Measurements from ENCODE around the gene GALNT11.
"Not testable (repeated sequence)": the region's sequence is repeated elsewhere in the genome, so short reads cannot be mapped to it uniquely, and the experiment has no call there.

GALNT11 gene

DNA sequence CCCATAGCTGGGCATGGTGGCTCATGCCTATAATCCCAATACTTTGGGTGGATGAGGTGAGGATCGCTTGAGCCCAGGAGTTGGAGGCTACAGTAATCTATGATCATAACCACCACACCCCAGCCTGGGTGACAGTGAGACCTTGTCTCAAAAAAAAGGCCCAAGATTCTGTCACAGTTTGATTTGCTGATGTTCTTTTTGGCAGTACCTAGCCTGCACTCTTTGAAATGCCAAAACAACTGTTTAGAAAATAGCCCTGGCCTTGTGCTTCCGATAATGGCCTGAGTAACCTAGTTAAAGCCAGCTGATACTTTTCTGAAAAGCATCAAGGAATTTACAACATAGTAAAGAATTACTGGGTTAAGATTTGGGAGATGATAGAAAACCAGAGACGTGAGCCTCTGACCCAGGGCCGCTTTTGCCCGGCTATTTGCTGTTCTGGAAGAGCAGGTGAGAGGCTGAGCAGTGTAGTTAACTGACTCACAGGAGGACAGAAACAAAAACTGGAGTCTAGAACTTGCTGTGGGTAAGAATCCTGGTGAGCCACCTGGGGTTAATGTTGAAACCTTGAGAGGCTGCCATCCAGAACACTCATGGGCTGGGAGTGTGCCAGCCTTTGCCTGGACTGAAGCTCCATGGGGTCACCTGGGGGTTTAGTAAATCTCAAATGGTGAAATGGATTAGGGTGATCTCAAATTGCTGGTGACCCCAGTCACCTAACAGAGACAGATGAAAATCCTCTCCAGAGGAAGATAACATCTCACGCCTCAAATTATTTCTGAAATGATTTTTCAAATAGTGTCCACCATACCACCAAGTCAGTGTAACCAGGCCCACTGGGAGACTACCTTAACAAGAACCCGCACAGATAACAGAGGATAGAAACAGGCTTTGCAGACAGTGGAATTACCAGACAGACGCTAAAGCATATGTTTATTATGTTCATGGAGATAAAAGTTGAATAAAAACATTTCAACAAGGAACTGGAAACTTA, 51.8 kb downstream of the GALNT11 start:
- DNase-seq = no peak

GRCh38 chr7:152078025-152078424, 52.6 kb downstream of the GALNT11 start:
- no peak for DNase-seq

- no peak for DNase-seq
These were observed 53.3 kb downstream of the GALNT11 start for GRCh38 chr7:152078786-152079185.

DNA sequence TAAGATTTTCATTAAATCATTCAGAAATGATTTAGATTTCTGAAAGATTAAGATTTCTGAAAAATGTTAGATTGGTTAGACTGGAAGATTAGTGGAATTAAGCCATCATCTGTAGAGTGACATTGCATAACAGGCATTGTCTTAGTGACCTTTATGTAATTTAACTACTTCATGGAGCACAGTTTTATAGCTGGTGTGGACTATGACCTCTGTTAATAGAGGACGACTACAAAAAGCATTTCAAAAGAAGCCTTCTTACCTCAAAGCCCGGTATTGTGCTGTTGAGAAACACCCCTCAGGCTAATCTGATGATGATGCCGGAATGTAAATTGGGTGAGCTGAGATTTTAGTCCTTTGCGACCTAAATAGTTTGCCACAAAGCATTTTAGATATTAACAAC, 55.6 kb downstream of the GALNT11 start:
- DNase-seq = no peak

DNA sequence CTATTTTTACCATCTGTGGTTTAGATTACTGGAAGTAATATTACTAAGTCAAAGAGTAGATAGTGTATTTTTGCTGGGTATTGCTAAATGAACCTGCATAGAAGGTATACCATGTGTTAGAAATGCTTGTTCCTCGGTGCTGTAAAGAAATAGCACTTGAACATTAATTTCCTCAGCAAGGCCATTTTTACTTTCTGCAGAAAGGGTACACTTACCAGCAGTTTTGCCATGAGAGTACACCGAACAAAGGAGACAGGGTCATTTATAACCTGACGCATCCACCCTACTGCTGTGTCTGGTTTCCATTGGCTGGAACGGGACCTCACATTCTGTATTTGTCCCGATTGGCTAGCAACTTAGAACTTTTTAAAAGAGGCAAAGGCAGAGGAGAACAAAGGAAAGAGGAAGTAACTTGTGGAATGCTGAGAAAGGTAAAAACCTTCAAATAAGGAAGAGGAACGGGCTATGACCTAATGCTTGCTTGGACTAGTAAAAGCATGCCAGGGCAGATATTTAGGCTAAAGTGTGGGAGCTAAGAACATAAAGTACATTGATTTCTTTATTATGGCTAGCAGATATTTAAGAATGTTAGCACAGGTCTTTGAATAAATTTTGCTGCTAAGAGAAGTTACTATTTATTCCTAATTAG, 56.7 kb downstream of the GALNT11 start:
- not testable (repeated sequence) for DNase-seq

DNA sequence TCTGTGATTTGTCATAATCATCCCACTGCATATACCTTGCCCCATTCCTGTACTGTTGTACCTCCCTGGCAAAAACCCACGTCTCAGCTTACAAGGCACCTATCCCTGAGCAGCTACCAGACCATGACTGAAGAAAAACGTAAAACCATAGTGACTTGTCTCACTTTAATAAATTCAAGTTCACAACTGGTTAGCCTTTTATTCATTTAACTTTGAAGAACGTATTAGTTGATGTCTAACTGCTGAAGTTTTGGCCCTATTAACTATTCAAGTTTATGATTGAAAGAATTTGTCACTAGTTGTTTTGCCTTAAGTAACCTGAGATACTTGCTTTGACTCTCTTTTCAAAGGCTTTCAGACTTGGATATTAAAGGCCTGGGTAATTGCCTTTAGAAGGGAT, 59.7 kb downstream of the GALNT11 start:
- DNase-seq = no peak

DNA sequence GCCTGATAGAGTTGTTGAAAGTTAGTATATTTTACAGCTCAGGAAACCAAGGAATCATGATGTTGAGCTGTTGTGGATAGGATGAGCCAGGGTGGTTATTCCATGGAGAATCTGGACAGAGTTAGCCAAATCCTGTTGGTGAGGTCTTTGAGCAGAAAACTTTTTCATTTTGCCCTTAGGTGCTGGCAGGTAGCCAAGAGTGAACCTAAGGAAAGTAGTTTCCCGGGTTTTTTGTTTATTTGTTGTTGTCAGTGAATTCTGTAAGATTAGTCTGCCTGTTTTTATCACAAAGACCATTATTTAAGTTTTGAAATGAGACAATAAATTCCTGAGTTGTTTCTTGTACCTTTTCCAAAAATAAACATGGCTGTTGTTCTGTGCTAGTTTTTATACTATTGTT, 61.0 kb downstream of the GALNT11 start:
- DNase-seq = no peak

DNA sequence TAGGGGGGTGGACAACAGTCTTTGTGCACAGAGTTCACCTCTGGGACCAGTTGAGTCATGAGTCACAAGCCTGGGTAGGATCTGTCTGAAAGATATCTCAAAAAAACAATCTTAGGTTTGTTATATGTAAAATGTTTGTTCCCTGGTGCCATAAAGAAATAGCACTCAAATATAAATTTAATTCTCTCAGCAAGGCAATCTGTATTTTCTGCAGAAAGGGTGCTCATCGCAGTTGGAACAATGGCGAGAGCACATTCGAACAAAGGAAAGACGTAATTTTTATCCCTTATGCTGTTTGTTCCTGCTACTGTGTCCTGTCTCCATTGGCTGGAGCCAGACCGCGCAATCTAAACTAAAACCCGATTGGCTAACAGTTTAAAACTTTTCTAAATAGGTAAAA, 63.7 kb downstream of the GALNT11 start:
- DNase-seq = no peak

DNA sequence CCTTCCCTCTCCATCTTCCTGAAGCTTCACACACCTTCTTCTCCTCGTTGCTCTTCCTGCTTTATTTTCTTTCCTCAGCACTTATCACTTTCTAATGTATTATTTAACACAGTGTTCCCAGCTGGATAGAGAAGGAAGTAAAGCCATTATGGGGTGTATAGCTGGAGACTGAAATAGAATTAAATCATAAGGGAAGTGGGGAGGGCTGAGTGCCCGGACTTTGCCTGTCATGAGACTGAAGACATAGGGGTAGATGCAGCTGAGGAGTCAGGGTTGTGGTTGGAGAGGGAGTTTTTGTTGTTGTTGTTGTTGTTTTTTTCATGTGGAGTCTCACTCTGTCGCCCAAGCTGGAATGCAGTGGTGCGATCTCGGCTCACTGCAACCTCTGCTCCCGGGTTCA, 65.3 kb downstream of the GALNT11 start:
- DNase-seq = no peak

GRCh38 chr7:152093717-152094116, 68.2 kb downstream of the GALNT11 start:
- DNase-seq = no peak

DNA sequence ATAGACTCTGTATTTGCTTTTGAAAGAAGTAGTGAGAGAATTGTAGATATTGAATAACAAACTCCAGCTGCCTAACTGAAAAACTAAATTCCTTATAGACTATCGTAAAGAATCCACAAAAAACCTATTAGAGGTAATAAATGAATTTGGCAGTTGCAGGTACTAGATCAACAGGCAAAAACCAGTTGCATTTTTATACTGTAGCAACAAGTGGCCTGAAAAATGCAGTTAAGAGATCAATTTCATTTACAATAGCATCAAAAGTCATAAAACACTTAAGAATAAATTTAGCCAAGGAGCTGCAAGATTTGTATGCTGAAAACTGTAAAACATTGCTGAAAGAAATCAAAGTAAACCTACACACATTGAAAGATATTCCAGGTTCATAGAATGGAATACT, 70.3 kb downstream of the GALNT11 start:
- no peak for DNase-seq

- no peak for DNase-seq
These were observed 71.9 kb downstream of the GALNT11 start for GRCh38 chr7:152097330-152097729.

GRCh38 chr7:152103066-152103465, 77.6 kb downstream of the GALNT11 start:
- DNase-seq = no peak

- DNase-seq = no peak
These were observed 78.2 kb downstream of the GALNT11 start for GRCh38 chr7:152103691-152104090.

GRCh38 chr7:152105205-152105604, 79.7 kb downstream of the GALNT11 start:
- no peak for DNase-seq

DNA sequence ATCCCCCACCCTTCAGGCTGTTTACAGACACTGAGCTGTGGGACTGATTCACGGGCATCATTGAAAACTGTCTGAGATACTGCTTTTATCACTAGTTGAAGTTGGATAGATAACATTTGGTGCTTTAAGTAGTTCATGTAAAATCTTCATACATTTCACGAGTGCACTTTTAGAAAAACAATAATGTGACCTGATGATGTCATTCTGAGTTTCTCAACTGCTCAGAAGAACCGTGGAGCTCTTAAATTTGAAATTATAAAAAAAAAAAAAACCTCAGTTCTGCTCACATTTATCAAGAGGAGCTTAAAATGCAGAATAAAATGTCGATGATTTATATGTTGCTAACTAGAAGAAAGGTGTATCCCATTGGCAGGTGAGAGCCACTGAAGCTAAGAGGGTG, 81.5 kb downstream of the GALNT11 start:
- DNase-seq = no peak

DNA sequence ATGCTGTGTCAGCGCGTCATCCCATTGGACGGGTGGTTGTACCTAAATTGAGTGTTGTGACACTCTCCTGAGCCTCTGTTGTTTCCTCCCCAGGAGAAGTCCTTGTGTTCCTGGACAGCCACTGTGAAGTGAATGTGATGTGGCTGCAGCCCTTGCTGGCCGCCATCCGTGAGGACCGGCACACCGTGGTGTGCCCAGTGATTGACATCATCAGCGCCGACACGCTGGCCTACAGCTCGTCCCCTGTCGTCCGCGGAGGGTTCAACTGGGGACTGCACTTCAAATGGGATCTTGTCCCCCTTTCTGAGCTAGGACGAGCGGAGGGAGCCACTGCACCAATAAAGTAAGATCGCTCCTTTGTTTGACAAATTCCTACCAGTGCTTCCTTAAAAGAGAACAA, 82.5 kb downstream of the GALNT11 start:
- DNase-seq = no peak

DNA sequence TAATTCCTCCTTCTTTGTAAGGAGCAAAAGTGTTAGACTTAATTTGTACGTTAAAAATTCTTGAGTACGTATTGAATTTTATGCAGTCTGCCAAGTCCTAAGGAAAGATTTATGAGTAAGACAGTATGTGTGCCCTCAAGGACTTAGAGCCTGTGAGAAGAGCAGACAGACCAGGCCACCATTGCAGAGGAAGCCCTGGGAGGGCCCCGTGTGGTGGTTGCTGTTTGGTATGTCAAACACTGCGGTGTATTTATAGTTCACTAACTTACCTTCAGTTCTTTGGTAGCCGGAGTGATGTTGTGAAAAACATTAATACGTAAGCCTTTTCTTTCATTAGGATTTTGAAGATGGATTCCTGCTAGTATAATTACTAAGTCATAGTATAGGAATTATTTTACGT, 82.9 kb downstream of the GALNT11 start:
- DNase-seq = no peak

- DNase-seq = no peak
These were observed 87.4 kb downstream of the GALNT11 start for GRCh38 chr7:152112829-152113228.

DNA sequence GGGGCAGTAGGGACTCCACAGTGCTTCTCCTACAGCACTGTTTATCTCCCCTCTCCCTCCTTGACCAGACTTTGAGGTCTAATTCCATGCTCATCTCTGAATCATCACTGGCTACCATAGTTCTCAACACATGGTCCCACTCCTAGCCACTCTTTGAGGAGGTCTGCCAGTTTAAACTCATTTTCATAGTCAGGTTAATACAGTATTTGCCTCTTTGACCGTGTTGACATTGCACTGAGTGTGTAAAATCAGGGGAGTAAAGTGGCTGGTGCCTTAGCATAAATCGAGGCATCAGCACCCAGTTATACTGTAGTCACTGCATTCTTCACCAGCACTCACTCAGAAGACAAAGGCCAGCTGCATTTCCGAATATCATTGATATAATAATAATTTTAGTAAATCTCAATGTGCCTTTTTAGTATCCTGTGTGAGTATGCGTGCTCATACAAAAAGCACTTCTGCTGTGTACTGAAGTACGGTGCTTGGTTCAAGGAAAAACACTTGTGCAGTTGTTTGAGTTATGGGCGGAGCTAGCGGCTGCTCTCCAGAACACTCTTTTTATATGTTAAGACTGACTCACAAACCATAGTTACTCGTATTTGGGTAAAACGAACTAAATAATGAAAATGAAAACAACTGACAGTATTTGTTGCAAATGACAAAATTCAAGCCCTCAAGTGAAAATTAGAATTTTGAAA, 89.7 kb downstream of the GALNT11 start:
- no peak for DNase-seq

- DNase-seq = no peak
These were observed 91.9 kb downstream of the GALNT11 start for GRCh38 chr7:152117356-152117755.

DNA sequence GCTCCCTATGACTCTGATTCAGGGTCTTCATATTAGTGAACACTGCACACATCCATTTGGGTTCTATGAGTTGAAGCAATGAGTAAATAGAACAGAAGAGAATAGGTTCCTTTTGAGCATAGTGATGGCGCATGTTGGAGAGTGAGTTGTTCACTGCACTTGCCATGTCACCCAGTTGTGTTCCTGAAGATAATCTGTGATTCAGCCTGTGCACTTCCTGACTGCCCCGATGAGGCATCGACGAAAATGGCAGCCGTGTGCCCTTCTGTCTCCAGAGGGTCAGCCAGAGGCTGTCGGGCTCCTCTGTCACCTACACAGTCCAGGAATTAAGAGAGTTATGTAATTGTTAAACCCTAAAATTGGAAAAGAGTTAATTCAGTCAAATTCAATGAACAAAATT, 94.7 kb downstream of the GALNT11 start:
- DNase-seq = no peak

GRCh38 chr7:152120776-152121175, 95.3 kb downstream of the GALNT11 start:
- no peak for DNase-seq

DNA sequence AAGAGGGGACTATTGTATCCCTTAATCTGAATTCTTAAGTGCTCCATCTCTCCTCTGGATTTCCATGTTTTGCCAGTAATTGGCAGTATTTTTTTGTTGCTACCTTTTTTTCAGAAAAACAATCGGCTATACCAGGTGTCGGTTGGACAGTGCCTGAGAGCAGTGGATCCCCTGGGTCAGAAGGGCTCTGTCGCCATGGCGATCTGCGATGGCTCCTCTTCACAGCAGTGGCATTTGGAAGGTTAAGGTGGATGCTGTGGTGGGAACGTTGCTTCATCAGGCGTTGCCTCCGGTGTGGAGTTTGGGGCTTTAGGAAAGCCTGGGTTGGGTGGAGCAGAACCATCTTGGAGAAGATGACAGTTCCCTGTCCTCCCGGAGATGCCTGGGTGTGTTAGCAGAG, 96.0 kb downstream of the GALNT11 start:
- DNase-seq = no peak
